Brain microvascular endothelial cell (primary cell): ENCODE measurements around the gene PCBP3.
"Not testable (repeated sequence)": the region's sequence is repeated elsewhere in the genome, so short reads cannot be mapped to it uniquely, and the experiment has no call there.

Source experiments
- DNase-seq: peaks from one replicate; pipeline ENCODE4 v3.0.0-alpha.2; 2020
- H3K27ac ChIP-seq: fragments of 250-450 bp; sonication (Bioruptor Pico); 2 replicates; pipeline ENCODE4 v1.5.1; 2020; ENCODE audit warnings: mild to moderate bottlenecking, moderate library complexity
- H3K27me3 ChIP-seq: fragments of 250-450 bp; sonication (Bioruptor Pico); replicated peaks from 2 replicates; pipeline ENCODE4 v1.5.1; 2020; ENCODE audit warnings: mild to moderate bottlenecking
- H3K36me3 ChIP-seq: fragments of 250-450 bp; sonication (Bioruptor Pico); replicated peaks from 2 replicates; pipeline ENCODE4 v1.5.1; 2020; ENCODE audit warnings: mild to moderate bottlenecking
- H3K4me3 ChIP-seq: 2 replicates; pipeline ENCODE4 v1.5.1; 2011; ENCODE audit warnings: low read depth, mild to moderate bottlenecking, control low read depth, low read length, moderate library complexity
- CTCF ChIP-seq: IDR thresholded peaks from 2 replicates; pipeline ENCODE4 v1.5.1; 2011; ENCODE audit warnings: low read depth, mild to moderate bottlenecking, moderate library complexity, low read length, control low read depth, inconsistent platforms; ENCODE audit errors: missing control alignments
- in situ Hi-C: cut with HindIII; loops from 2 replicates; pipeline ENCODE4 v1.10.0; 2017; ENCODE audit warnings: low sequenced_read_pairs, low pct_ligation_motif_present

PCBP3 gene

GRCh38 chr21:45895778-45896370 lies 252.3 kb downstream of the PCBP3 start:
- Histone ChIP-seq H3K36me3 (no peaks in the 10 kb centered on the region), H3K27ac (no peak overlapping the region), H3K4me3 (no peak overlapping the region), H3K27me3 (no peaks in the 10 kb centered on the region)
- DNase-seq, result no peak
- no peak for TF ChIP-seq CTCF
- in situ Hi-C loops, result no loop called here

DNA sequence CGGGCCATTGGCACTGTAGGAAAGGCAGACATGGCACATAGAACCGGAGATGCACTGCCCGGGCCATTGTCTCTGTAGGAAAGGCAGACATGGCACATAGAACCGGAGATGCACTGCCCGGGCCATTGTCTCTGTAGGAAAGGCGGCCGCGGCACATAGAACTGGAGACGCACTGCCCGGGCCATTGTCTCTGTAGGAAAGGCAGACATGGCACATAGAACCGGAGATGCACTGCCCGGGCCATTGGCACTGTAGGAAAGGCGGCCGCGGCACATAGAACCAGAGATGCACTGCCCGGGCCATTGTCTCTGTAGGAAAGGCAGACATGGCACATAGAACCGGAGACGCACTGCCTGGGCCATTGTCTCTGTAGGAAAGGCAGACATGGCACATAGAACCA lies 252.9 kb downstream of the PCBP3 start:
- in situ Hi-C loops, DNase-seq, H3K27ac ChIP-seq, H3K36me3 ChIP-seq, H3K27me3 ChIP-seq, H3K4me3 ChIP-seq: not testable (repeated sequence)

DNA sequence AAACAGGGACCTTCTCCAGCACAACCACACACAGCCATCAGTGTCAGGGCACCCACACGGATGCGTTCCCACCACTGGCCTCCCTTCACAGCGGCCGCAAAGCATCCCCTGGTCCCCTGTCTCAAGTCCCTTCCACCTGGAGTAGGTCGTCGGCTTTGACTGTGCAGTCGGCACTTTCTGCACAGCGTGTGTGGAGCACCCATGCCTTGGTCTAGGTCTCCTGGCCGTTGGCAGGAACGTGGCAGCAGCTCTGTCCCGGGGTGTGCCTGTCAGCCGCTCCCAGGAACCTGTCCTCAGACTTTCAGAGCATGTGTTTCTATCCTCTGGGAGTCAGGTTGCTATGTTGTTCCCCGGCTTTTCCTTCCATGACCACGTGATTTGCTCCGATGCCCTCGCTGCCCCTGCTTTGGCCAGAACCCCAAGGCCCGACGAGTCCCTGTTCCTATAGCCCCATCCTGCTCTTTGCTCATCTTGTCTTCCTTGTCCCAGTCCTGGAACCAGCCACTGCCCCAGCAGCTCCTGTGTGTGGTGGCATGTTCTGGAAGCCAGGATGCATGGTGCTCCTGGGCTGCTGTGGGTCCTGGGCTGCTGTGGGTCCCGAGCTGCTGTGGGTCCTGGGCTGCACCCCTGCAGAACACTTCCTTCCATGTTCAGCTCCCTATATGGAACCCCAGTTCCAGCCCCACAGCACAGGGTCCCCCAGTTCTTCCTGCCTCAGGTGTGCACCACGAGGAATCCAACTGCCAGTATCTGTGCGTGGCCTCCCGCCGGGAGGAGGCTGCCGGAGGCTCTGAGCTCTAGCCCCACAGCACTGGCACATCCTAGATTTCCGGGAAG lies 253.9 kb downstream of the PCBP3 start:
- no peak overlapping the region for H3K27ac ChIP-seq
- no peak for TF ChIP-seq CTCF
- DNase-seq, result no peak
- in situ Hi-C loops, result no loop called here
- H3K4me3 ChIP-seq, result no peak overlapping the region
- H3K27me3 ChIP-seq, result no peaks in the 10 kb centered on the region
- no peaks in the 10 kb centered on the region for H3K36me3 ChIP-seq

- Histone ChIP-seq H3K4me3 (no peak overlapping the region), H3K36me3 (no peaks in the 10 kb centered on the region), H3K27me3 (no peaks in the 10 kb centered on the region), H3K27ac (no peak overlapping the region)
- in situ Hi-C loops, result no loop called here
- TF ChIP-seq CTCF, result no peak
- no peak for DNase-seq
Measured at GRCh38 chr21:45898028-45898350, 254.5 kb downstream of the PCBP3 start.

DNA sequence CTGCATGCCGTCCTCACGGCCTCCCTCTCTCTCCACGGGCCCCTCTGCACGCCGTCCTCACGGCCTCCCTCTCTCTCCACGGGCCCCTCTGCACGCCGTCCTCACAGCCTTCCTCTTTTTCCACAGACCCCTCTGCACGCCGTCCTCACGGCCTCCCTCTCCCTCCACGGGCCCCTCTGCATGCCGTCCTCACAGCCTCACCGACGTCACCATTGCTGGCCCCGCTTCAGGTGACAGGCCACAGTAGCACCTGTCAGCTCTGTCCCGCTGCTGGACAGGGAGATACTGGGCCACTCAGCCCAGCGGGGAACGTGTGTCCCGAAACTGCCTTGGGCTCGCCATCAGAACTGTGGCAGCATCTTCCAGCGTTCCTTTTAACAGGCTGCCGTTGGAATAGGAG lies 255.3 kb downstream of the PCBP3 start:
- no peak for DNase-seq
- H3K27me3 ChIP-seq, result no peaks in the 10 kb centered on the region

More for the DNA sequence above, 255.3 kb downstream of the PCBP3 start:
- in situ Hi-C loops, result no loop called here
- TF ChIP-seq CTCF, result no peak
- Histone ChIP-seq H3K36me3 (no peaks in the 10 kb centered on the region), H3K4me3 (no peak overlapping the region), H3K27ac (no peak overlapping the region)
